Activated effector memory CD4-positive, alpha-beta T cell treated with Interleukin-2 at 50 U/mL for 16 hours (primary cell): ENCODE results near the gene SNAPIN.
"Not testable (repeated sequence)": the region's sequence is repeated elsewhere in the genome, so short reads cannot be mapped to it uniquely, and the experiment has no call there.

ENCODE experiments used
- DNase-seq: peaks from one replicate; pipeline ENCODE4 v3.0.0-alpha.2; 2020

SNAPIN gene

GRCh38 chr1:153649137-153649862 lies 9.2 kb upstream of the SNAPIN start:
- no peak for DNase-seq

- DNase-seq, result no peak
Observed at GRCh38 chr1:153649863-153650235, 8.7 kb upstream of the SNAPIN start.

GRCh38 chr1:153651771-153652170 lies 6.7 kb upstream of the SNAPIN start:
- no peak for DNase-seq

GRCh38 chr1:153652805-153653500 lies 5.5 kb upstream of the SNAPIN start:
- no peak for DNase-seq

GRCh38 chr1:153655333-153655732 lies 3.2 kb upstream of the SNAPIN start:
- no peak for DNase-seq

GRCh38 chr1:153659175-153659534 lies 652 bp downstream of the SNAPIN start:
- DNase-seq, result no peak

- DNase-seq, result no peak
Observed at GRCh38 chr1:153659656-153660055, 1.2 kb downstream of the SNAPIN start.

- DNase-seq, result no peak
Observed at GRCh38 chr1:153661111-153661708, 2.7 kb downstream of the SNAPIN start.

- DNase-seq, result no peak
Observed at GRCh38 chr1:153662269-153662668, 3.8 kb downstream of the SNAPIN start.

- DNase-seq, result no peak
Observed at GRCh38 chr1:153663211-153663610, 4.7 kb downstream of the SNAPIN start.

GRCh38 chr1:153667439-153667838 lies 8.9 kb downstream of the SNAPIN start:
- DNase-seq, result no peak

GRCh38 chr1:153668672-153669071 lies 10.2 kb downstream of the SNAPIN start:
- DNase-seq, result not testable (repeated sequence)

GRCh38 chr1:153669606-153670005 lies 11.1 kb downstream of the SNAPIN start:
- DNase-seq, result no peak

- no peak for DNase-seq
Observed at GRCh38 chr1:153670257-153670858, 11.9 kb downstream of the SNAPIN start.

GRCh38 chr1:153670859-153671627 lies 12.5 kb downstream of the SNAPIN start, which contains the start of gene ILF2:
ILF2 (minus strand) TSS chr1:153670993; CDS start chr1:153670922, 71 bp downstream.
- DNase-seq, result peak; percentile 94

GRCh38 chr1:153671628-153672353 lies 13.3 kb downstream of the SNAPIN start:
- peak; percentile 26 for DNase-seq

GRCh38 chr1:153673511-153673910 lies 15.0 kb downstream of the SNAPIN start:
- no peak for DNase-seq

- peak; percentile 32 for DNase-seq
Observed at GRCh38 chr1:153677718-153678518, 19.4 kb downstream of the SNAPIN start.

- DNase-seq, result no peak
Observed at GRCh38 chr1:153678519-153679336, 20.2 kb downstream of the SNAPIN start, which contains the start of gene NPR1. NPR1 (plus strand) TSS chr1:153678688; CDS start chr1:153679109, 421 bp downstream.
